IPS-15b (cell line): Measurements from ENCODE around the gene TRABD2A.

ENCODE experiments used
- H3K27me3 ChIP-seq: one replicate; pipeline ENCODE4 v1.6.1; 2013; ENCODE audit warnings: low read length; ENCODE audit not compliant: control insufficient read depth, insufficient read depth
- H3K36me3 ChIP-seq: one replicate; pipeline ENCODE4 v1.6.1; 2013; ENCODE audit warnings: low read length; ENCODE audit not compliant: control insufficient read depth, insufficient read depth
- H3K4me1 ChIP-seq: one replicate; pipeline ENCODE4 v1.6.1; 2013; ENCODE audit warnings: mild to moderate bottlenecking, low read length; ENCODE audit not compliant: control insufficient read depth, insufficient read depth
- H3K4me3 ChIP-seq: one replicate; pipeline ENCODE4 v1.5.1; 2013; ENCODE audit warnings: low read depth, low read length
- H3K9ac ChIP-seq: one replicate; pipeline ENCODE4 v1.6.1; 2013; ENCODE audit warnings: low read depth, mild to moderate bottlenecking, low read length
- H3K9me3 ChIP-seq: one replicate; pipeline ENCODE4 v1.6.1; 2013; ENCODE audit warnings: mild to moderate bottlenecking, low read length; ENCODE audit not compliant: control insufficient read depth, insufficient read depth

TRABD2A gene

DNA sequence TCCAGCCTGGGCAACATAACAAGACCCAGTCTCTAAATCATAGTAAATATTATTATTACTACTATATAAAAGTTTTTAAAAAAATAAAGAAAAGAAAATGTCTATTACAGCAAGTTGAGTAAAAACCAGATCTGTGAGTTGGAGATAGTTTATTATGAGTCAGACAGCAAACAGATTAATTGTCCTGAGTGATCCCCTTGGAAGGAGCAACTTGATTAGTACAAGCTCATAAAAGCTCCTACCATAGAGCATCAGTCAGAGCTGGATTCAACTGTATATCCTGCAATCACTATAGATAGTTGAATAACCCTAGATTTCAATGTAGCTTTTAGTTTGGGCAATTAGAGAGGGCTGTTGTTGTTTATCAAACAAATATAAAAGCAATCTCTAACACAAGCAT lies 84.1 kb downstream of the TRABD2A start:
- Histone ChIP-seq H3K36me3 (no peaks in the 10 kb centered on the region), H3K4me3 (no peak overlapping the region)

DNA sequence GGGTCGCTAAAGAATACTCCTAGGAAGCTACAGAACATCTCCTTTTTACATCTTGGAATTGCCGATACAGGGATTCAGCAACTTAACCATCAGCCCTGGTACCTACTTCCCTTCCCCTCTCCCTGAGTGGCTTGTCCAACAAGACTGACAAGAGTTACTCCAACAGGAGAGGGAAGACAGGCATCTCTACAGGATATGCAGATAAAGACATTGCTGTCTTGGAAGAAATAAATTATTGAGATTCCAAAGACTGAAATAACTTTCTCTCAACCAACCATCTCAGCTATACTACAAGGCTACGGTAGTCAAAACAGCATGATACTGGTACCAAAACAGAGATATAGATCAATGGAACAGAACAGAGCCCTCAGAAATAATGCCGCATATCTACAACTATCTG lies 87.2 kb downstream of the TRABD2A start:
- Histone ChIP-seq H3K4me1 (no peaks in the 10 kb centered on the region), H3K27me3 (no peaks in the 10 kb centered on the region), H3K9me3 (no peaks in the 10 kb centered on the region), H3K4me3 (no peak overlapping the region), H3K9ac (no peak overlapping the region), H3K36me3 (no peaks in the 10 kb centered on the region)

More for the DNA sequence above, 84.1 kb downstream of the TRABD2A start:
- Histone ChIP-seq H3K9me3 (no peaks in the 10 kb centered on the region), H3K9ac (no peak overlapping the region), H3K4me1 (peaks cover 10% of the 10 kb centered on the region), H3K27me3 (no peaks in the 10 kb centered on the region)

DNA sequence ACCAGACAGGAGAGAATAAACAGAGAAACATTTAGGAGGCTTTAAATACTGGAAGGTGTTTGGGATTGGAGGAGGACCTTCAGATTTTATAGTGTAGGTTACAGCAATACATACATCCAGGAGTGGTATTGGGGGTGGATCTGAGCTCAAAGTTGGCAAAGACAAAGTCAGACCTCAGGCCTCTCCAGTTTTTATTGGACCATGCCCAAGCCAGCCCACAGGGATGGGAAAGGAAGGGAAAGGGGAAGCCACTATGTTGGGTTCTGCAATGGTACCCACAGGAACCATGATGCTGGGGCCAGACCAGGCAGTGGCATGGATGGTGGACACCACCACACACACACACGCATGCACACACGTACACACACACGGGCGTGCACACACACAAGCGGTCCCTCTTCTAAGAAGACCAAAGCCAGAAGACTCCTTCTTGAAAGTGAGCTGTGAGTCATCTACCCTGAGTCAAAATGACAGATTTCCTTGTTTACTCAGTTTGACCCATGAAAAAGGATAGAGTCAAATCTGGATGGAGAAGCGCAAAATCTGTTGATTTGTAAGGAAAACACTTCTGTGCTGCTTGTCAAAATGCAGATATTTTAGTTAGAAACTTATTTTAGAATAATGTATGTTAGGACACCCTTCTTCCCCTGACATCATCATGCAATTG lies 87.9 kb downstream of the TRABD2A start:
- no peaks in the 10 kb centered on the region for H3K27me3 ChIP-seq
- H3K36me3 ChIP-seq: no peaks in the 10 kb centered on the region
- H3K9ac ChIP-seq: no peak overlapping the region
- H3K9me3 ChIP-seq: no peaks in the 10 kb centered on the region
- no peak overlapping the region for H3K4me3 ChIP-seq
- no peaks in the 10 kb centered on the region for H3K4me1 ChIP-seq

DNA sequence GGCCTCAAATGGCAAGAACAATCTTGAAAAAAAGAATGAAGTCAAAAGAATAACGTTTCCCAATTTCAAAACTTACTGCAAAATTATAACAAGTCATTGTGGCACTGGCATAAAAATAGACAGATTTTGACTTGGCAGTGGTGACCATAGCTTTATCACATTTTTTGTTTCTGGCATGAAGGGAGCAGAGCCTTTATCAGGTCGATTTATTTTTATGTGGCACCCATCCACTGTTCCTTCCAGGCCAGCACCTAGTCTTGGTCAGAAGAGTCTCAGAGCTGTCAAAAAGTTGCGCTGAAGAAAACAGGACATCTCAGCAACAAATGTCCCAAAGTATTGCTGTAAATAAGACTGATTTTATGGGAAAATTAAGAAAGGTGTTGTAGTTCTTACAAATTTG lies 92.4 kb downstream of the TRABD2A start:
- Histone ChIP-seq H3K9me3 (no peaks in the 10 kb centered on the region), H3K4me3 (no peak overlapping the region), H3K36me3 (no peaks in the 10 kb centered on the region), H3K9ac (no peak overlapping the region), H3K4me1 (no peaks in the 10 kb centered on the region), H3K27me3 (no peaks in the 10 kb centered on the region)

DNA sequence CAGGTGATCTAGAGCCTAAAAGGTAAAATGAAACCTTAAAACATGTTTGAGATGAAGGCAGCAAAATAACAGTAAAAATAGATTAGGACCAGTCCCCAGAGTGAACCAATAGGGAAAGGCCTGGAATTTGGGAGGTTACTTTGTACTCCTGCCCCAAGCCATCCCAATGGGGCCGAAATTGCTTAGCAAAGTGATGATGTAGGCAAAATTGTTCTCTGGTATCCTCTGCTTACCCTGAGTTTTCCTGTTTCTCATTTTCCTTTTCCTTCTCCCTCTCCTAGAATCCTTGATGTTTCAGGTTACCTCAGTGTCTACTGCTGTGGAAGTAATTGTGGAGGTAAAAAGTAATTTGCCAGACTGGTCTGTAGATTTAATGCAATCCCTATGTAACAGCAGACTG lies 92.9 kb downstream of the TRABD2A start:
- no peaks in the 10 kb centered on the region for H3K4me1 ChIP-seq
- no peaks in the 10 kb centered on the region for H3K36me3 ChIP-seq
- no peaks in the 10 kb centered on the region for H3K9me3 ChIP-seq
- no peak overlapping the region for H3K4me3 ChIP-seq
- no peak overlapping the region for H3K9ac ChIP-seq
- no peaks in the 10 kb centered on the region for H3K27me3 ChIP-seq

DNA sequence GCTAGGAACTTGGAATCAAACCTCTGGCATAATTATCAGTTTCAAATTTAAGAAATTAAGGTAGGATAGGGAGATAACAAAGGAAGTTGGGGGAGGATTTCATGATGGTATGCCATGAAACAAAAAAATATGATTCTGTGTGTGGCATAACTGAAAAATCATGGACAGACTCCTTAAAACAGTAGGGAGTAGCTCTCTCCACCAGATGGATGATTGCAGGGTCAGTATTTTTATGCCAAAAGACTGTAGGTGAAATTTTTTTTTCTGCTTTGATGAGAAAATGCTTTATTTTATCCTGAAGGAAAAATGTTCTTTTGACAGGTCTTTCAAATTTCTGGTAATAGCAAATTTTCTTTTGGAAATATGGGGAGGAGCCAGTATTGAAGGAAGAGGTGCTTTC lies 94.3 kb downstream of the TRABD2A start:
- H3K9ac ChIP-seq: no peak overlapping the region
- no peaks in the 10 kb centered on the region for H3K4me1 ChIP-seq
- no peaks in the 10 kb centered on the region for H3K9me3 ChIP-seq
- H3K27me3 ChIP-seq: no peaks in the 10 kb centered on the region
- no peaks in the 10 kb centered on the region for H3K36me3 ChIP-seq
- no peak overlapping the region for H3K4me3 ChIP-seq

DNA sequence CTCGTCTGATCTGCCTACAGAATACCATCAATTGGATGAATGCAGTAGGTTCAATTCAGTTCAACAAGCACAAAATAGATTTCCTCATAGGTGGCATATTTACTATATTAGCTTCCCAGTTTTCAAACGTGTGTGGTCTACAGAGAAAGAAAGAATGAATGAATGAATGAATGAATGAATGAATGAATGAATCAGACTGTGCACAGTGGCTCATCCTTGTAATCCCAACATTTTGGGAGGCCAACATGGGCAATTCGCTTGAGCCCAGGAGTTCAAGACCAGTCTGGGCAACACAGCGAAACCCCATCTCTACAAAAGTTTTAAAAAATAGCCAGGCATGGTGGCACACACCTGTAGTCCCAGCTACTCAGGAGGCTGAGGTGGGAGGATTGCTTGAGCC lies 94.9 kb downstream of the TRABD2A start:
- Histone ChIP-seq H3K36me3 (no peaks in the 10 kb centered on the region), H3K9ac (no peak overlapping the region), H3K4me3 (no peak overlapping the region), H3K4me1 (no peaks in the 10 kb centered on the region), H3K9me3 (no peaks in the 10 kb centered on the region), H3K27me3 (no peaks in the 10 kb centered on the region)

DNA sequence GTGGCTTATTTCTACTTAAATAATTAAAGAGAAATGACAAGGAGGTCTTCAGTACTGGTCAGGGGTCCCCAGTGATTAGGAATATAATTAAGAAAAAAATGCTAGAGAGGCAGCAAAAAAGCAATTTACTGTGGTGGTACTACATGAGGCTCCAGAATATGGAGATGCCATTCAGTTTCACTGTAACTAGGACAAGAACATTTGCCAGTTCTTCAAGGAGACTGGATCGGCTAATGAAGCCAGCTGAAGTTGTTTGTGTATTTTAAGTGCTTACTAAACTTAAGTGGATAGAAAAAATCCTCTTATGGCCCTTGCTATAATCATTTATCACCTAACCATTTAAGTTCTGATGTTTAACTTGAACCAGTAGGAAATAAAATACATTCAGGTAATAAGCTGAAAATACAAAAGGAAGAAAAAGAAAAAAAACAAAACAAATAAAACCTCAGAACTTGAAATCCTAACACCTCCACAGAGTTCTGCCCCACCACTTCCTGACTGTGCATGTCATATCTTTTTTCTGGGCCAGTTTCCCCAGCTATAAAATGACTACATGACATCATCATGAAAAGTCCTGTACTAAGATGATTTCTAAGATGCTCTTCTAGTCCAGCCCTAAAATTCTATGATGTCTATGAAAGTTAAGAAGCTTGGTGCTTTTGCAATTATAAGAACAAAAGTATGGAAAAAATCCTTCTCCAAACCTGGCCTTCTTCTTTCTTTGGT lies 98.0 kb downstream of the TRABD2A start:
- Histone ChIP-seq H3K9ac (no peak overlapping the region), H3K4me3 (no peak overlapping the region), H3K9me3 (no peaks in the 10 kb centered on the region), H3K36me3 (no peaks in the 10 kb centered on the region), H3K4me1 (no peaks in the 10 kb centered on the region), H3K27me3 (no peaks in the 10 kb centered on the region)

DNA sequence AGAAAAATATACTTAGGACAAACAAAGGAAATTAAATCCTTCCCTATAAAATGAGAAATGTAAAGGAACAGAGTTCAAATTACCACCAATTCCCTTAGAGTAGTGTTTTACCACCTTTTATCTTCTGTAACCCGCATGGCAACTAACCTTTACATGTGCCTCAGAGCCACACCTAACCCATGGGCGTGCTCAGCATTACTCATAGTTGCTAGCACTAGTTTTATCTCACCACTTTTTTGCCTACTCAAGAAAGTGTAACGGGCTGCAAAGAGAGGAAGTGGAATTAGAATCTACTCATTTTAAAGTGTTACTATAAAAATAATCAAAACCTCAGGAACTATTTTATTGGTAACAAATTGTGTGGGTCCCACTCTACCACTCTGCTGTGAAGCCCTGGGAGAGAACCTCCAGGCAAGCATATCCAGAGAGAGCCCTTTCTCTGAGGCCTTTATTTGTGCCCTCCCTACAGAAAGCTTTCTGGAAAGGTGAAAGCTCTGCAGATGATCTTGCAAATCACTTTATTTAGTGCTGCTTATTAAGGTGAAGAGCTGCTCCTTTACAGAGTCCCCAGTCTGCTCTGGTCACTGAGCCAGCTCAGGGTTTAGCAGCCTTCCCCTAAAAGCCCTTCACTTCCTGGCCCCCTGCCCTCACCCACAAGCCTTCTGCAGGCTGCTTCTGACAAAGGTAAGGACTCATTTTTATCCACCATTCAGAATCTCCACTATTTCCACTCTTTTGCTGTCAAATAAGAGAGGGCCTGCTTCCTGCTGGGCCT lies 98.8 kb downstream of the TRABD2A start:
- H3K4me3 ChIP-seq: no peak overlapping the region
- no peaks in the 10 kb centered on the region for H3K4me1 ChIP-seq
- no peak overlapping the region for H3K9ac ChIP-seq
- H3K27me3 ChIP-seq: no peaks in the 10 kb centered on the region
- H3K36me3 ChIP-seq: no peaks in the 10 kb centered on the region
- no peaks in the 10 kb centered on the region for H3K9me3 ChIP-seq

DNA sequence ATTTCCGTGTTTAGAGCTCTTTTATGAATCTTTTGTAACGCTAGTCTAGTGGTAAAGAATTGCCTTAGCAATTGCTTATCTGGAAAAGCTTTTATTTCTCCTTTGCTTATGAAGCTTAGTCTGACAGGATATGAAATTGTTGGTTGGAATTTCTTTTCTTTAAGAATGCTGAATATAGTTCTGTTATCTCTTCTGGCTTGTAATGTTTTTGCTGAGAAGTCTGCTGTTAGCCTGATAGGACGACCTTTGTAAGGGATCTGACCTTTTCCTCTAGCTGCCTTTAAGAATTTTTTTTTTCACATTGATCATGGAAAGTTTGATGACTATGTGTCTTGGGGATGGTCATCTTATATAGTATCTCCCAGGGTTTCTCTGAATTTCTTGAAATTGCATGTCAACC lies 101.1 kb downstream of the TRABD2A start:
- no peak overlapping the region for H3K9ac ChIP-seq
- H3K36me3 ChIP-seq: no peaks in the 10 kb centered on the region
- no peaks in the 10 kb centered on the region for H3K9me3 ChIP-seq
- no peaks in the 10 kb centered on the region for H3K27me3 ChIP-seq
- H3K4me1 ChIP-seq: no peaks in the 10 kb centered on the region
- H3K4me3 ChIP-seq: no peak overlapping the region

DNA sequence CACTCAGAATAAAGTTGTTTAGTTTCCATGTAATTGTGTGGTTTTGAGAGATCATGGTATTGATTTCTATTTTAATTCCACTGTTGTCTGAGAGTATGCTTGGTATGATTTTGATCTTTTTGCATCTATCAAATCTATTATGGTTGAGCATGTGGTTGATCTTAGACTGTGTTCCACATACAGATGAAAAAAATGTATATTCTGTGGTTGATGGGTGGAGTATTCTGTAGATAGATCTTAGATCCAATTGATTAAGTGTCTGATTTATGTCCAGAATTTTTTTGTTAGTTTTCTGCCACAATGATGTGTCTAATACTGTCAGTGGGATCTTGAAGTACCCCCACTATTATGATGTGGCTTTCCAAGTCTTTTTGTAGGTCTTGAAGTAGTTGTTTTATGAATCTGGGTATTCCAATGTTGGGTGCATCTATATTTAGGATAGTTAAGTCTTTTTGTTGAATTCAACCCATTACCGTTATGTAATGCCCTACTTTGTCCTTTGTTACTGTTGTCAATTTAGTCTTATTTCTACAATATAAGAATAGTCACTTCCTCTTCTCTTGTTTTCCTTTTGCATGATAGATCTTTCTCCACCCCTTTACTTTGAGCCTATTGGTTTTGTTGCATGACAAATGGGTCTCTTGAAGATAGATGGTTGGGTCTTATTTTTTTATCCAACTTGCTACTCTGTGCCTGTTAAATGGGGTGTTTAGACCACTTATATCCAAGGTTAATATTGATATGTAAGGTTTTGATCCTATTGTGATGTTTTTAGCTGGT lies 101.8 kb downstream of the TRABD2A start:
- Histone ChIP-seq H3K9me3 (no peaks in the 10 kb centered on the region), H3K9ac (no peak overlapping the region), H3K4me1 (no peaks in the 10 kb centered on the region), H3K4me3 (no peak overlapping the region), H3K27me3 (no peaks in the 10 kb centered on the region), H3K36me3 (no peaks in the 10 kb centered on the region)
